Sigmoid colon (tissue), 3 donors: ENCODE measurements around the gene RBFOX1.

Source experiments
- POLR2A ChIP-seq, 2 donors: fragments of 450-650 bp; IDR thresholded peaks; one replicate each; pipeline ENCODE4 v1.6.1; 2016; ENCODE audit warnings: antibody characterized with exemption in 2 of 2, mild to moderate bottlenecking in 2 of 2, moderate library complexity in 2 of 2
- TF ChIP-seq, protein P1 (sequence below), 4 experiments: fragments of 450-650 bp in 3 of 4; fragments of 200-600 bp in 1 of 4; IDR thresholded peaks; one replicate each; pipeline ENCODE4 v1.5.1; 2016 to 2019; ENCODE audit warnings: antibody characterized with exemption in 4 of 4, mild to moderate bottlenecking in 3 of 4, moderate library complexity in 2 of 4

DNA sequence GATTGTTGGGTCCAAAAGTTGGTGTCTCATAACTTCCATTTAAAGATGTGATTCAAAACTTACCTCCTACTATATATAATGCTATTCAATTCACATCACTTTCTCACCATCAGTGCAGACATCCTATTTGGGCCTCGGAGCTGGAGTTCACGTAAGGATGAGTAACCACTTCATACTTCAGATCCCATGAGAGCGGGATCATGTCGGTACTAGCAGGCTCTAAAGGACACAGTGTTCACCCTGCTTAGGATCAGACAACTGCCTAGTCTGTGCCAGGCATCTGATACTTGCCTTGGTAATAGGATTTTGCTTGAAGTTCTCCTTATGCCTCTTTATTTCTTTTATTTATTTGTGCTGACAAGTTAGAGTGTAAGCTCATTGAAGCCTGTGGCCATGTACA is 39.5 kb downstream of the RBFOX1 start:
- TF ChIP-seq, protein P1, sequence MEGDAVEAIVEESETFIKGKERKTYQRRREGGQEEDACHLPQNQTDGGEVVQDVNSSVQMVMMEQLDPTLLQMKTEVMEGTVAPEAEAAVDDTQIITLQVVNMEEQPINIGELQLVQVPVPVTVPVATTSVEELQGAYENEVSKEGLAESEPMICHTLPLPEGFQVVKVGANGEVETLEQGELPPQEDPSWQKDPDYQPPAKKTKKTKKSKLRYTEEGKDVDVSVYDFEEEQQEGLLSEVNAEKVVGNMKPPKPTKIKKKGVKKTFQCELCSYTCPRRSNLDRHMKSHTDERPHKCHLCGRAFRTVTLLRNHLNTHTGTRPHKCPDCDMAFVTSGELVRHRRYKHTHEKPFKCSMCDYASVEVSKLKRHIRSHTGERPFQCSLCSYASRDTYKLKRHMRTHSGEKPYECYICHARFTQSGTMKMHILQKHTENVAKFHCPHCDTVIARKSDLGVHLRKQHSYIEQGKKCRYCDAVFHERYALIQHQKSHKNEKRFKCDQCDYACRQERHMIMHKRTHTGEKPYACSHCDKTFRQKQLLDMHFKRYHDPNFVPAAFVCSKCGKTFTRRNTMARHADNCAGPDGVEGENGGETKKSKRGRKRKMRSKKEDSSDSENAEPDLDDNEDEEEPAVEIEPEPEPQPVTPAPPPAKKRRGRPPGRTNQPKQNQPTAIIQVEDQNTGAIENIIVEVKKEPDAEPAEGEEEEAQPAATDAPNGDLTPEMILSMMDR (IDR thresholded peaks at IDR 0.05) = no peak
- no peak for TF ChIP-seq POLR2A (IDR thresholded peaks at IDR 0.05)
